GM18861 (cell line): Measurements from ENCODE around the gene R3HDM2.
A peak's percentile ranks its signal among the peaks of the same experiment; 100 is the strongest.

Experiments used
- ATAC-seq: cut with Tn5 transposase; IDR thresholded peaks from one replicate; pipeline ENCODE4 v1.9.1; 2021; ENCODE audit not compliant: unreplicated experiment

R3HDM2 gene

DNA sequence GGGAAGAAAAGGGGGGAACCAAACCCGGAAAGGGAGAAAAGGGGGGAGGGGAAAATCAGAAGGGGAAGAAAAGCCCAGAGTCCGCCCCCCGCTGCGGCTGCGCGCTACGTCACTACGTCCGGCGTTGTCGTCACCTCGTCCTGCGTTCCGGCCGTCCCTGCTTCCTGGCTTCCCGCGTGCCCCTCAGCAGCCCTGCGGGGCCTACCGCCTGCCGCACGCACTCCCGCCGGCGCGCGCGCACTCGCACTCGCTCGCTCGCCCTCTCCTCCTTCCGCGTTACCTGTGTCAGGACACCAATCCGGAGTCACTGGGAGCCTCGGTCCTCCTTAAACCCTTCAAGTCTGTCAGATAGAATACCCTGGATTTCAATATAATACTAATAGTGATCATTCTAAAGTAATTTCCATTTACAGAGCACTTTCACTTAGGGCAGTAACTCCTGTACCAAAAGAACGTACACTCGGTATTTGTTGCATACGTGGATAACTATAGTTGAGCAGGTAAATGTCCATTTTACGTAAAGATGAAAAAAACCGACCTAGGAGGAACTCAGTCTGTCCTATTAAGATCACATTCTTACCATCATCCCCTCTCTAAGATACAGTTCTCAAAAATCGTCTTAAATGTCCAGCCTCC, at the start of gene R3HDM2:
Gene R3HDM2, minus strand, starts transcription at position 113 of the 636 bp plus-strand sequence. CDS start 120,615 bp downstream, outside the sequence.
- peak; percentile 93 for ATAC-seq

DNA sequence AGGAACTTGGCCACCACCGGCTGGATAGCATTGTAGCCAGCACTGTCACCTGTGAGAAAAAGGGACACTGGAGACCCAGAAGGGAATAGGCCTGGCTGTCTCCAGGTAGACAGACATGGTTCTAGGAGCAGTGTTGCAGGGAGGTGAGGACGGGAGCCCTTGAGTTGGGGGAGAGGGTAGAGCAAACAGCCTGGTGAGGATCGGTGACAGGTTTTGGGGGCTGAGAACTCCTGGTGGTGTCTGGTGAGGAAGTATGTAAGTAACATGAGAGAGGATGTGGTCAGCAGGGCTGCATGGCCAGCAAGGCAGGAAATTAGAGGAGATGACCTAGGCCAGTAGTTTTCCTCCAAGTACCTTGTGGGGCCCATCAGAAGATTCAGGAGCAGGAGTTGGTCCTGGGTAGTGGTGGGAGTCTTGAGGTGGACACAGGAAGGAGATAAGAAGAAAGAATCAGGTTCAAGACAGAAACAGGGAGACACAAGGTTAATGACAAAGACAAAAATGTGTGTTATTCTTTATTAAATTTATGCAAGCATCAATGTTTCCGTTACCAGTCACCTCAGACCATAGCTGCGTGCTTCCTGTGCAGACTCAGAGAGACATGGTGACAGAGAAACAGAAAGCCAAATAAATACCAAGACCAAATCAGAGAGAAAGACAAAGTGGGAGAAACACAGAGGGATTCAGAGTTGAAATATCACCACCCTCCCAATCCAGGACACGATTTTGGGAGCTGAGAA, 48.7 kb upstream of the R3HDM2 start, which contains the start of gene ARHGAP9:
Gene ARHGAP9, minus strand, starts transcription at position 491 of the 740 bp plus-strand sequence. Its CDS starts 460 bp downstream, at position 31.
- peak; percentile 40 for ATAC-seq

DNA sequence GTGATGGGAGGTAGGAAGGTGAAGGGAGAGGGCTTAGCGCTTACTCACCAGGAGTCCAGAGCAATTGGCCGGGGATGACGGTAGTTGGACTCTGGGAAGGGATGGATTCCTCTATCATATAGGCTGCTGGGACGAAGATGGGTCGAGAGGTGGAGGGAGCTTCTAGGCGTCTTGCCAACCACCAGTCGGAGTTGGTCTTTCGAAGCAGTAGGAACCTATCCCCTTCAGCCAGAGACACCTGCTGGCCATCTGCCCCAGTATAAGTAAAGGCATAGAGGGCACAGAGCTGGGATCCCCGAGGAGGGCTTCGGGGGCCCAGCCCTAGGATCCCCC, 48.2 kb upstream of the R3HDM2 start:
- ATAC-seq, result no peak

DNA sequence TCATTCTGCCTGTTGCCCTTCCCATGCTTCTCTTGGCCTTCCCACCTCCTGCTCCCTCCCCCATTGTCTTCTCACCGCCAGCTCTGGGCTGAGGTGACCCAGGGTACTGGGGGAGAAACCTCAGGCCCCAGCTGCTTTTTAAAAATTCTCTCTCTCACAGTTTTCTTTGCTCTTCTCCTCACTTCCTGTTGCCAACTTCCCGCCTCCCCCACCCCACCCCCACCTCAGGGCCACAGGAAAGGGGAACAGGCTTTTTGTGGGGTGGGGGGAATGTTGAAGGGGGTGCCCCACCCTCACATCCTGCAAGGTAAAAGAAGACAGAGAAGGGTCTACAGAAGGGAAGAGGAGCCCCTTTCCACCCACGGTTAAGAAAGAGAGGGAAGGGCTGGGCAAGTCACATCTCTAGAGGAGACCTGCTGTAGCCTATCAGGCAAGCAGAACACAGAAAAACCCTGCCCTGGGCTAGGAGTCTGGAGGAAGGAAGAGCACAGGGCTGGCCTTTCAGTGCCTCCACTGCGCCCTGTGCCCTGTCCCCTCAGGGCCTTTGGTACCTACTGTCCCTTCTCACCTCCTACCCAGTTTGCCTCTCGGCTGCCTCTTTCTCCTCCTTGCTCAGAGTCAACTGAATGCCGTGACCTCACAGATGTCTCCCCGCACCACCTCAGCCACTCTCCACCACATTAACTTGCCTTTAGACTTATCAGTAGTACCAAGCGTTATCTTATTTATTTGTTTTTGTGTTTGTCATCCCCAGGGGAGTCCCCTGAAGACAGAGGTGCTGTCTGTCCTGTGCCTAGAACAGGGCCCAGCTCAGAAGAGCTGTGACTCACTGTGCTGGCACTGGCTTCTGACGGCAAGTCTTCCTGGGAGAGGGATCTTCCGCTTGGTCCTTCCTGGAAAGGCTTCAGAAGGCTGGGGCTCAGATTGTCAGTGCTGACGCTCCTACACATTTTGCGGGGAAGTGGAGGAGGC, 47.2 kb upstream of the R3HDM2 start:
- ATAC-seq, result no peak

DNA sequence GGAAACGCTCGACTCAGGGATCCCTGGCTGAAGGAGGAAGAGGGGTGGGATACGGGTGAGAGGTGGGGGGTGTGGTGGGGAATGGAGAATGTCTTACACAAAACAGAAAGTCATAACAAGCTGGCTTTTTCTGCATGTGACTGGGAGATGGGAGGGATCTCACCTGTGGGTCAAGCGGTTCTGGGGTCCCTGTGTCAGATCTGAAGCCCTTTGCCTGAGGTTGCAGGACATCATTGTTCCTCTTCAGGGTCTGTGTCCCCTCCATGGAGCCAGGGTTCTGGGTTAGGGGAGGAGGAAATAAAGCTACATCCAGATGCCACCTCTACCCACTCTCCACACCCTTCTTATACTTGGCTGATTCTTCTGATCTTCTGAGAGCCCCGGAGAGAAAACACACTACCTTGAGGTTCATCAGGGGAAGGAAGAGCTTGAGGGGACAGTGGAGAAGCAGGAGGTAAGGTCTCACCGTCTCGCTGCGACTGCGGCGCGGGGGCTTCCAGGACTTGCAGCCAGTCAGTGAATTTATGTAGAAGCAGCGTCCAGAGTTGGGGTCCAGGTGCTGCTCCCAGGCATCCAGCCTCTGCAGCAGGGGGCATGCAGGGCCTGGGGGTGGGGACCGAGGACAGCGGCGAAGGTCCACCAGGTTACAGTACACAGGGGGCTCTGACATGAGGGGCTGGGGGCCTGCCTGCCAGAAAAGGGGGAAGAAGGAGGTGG, 46.3 kb upstream of the R3HDM2 start:
- no peak for ATAC-seq

DNA sequence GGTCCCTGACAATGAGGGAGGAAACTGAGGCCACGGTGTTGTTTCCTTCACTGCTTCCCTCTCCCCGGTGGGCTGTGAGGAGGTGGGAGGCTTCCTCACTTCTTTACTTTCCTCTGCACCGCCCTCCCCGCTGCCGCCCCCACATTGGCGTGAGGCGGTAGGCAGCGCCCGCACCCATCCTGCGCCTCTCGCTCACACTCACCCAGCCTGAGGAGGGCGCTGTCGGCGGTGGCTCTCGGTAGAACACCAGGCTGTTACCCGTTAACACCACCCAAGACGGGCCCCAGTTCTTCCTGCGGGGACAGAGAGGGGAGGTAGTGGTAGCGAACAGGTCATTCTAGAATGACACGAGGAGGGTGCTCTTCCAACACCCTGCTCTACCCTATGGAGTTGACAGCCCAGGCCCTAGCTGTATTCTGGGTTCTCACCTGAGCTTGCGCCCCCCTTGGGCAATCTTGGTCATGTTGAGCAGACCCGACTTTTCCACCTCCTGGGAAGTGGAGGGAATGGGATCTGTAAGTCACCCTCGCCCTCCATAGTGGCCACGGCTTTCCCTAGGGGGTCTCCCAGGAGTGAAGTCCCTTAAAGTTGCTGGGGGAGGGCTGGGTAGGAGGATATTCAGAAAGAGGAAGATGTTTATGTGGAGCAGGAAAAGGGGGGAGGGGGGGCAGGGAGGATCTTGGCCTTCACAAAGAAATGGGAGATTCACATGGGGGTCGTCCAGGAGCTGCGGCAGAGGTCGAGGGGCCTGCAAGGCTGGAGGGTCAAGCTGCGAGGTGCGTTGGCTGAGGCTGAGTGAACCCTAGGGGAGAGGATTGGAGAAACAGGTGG, 45.5 kb upstream of the R3HDM2 start:
- no peak for ATAC-seq

DNA sequence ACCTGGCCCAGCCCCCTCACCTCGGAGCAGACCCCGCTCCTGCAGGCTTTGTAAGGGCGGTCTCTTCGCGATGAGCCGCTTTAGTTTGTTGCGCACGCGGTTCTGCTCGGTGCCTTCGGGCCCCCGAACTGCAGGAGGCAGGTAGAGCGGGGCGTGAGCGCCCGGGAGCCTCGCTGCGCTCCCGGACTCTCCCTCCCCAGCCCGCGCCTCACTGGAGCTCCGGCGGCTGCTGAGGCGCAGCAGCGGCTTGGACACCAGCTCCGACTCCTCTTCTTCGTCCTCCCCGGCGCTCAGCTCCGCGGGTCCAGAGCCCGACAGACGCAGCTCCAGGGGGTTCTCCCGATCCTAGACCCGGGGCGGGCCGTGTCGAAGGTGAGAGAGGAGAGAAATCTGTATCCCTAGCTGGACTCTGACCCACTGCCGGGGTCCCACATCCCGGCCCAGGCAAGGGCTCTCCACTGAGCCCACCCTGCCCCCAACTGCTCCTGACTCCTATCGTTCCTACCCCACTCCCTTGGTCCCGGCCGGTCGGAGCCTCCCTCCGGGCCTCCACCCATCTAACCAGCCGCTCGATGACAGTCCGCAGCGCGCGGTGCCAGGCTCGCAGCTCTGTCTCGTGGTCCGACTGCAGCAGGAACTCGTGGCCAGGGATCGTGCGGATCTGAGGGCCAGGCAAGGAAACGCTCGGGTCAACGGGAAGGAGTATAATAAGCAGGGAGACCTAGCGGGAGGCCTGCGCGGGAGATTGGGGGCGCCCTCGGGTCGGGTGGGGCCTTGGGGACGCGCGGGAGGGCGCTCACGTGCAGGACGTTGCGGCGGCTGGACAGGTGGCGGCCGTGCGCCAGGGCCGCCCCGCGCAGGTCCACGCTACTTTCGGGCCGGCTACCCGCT, 44.7 kb upstream of the R3HDM2 start:
- no peak for ATAC-seq

DNA sequence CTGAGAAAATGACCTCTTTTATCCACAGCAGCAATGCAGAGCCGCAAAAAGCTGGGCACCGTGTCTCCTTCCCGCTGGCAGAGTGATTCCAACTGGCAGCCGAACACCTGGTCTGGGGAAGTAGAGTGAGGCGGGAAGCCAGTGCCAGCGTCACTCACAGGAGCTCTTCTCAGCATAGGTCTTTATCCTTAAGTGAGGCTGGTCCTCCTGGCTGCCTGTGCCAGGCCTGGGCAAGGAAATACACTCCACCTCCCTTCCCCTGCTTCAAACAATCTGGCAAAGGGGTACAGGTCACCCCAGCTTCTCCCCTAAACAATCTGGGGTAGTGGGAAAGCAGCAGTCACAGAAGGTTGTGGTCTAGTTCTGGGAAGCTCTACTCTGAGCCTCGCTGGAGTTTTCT, 44.0 kb upstream of the R3HDM2 start:
- no peak for ATAC-seq

DNA sequence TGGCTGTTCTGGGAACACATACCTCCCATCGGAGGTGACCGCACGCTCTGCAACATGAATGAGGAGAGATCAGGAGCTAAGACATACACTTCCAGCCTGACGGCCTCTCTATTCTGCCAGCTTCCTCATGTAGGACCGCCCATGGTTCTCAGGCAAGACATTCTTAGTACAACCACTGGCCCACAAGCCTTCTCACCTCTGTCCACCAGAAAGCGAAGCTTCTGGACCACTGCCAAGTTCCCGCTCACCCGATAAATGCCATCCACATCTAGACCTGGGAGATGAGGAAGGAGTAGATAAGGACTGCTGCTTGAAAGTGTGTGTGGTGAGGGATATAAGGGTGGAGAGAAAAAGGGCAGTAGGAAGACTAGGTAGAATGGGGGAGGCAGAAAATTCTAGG, 43.6 kb upstream of the R3HDM2 start:
- ATAC-seq, result no peak

DNA sequence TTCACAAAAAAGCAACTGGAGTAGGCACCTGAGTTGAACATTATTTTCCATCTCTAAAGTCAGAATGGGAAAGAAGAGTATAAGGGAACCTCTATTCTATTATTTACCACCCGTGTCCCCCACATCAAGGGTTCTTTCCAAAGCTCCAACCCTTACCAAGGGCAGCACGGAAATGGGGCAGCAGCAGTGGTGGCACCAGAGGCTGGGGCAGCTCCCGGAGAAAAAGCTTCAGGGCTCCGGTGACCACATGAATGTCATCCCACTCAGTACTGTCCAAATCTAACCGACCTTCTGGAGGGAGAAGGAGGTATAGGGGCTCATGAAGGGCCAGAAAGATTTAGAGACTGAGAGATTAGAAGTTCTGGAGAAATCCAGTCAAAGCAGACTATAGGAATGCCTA, 43.0 kb upstream of the R3HDM2 start:
- no peak for ATAC-seq

DNA sequence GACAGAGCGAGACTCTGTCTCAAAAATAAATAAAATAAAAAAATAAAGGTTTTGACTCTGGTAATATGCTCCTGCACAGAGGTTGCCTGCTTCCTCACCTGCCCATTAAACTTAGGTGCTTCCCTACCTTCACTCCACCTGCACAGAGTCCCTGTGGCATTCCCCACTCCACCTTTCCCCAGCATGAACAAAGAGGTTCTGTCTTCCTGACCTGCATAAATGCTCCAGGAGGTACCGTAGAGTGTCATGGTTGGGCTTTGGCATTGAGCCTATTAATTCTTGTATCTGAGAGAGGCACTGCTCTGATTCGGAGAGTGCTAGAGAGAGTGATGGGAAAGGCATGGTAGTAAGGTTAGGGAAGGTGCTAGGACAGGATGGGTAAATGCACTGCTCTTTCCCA, 42.5 kb upstream of the R3HDM2 start:
- ATAC-seq, result no peak

DNA sequence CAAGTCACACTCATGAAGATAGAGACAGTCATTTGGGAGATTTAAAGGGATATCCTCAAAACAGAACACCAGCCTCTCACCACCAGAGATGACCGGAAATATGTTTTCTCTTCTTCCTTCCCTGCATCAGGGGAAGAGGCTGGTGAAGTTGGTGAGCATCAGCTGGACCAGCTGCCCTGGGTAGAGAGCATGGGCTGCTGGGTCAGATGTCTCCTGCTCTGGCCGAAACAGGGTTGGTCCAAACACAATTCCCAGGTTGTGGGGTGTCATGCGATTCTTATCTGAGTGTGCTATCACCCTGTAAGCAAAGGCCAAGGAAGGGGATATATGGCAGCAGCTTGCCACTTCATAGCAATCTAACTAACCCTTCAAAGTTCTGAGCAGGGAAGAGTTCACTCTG, 41.5 kb upstream of the R3HDM2 start:
- ATAC-seq, result no peak

DNA sequence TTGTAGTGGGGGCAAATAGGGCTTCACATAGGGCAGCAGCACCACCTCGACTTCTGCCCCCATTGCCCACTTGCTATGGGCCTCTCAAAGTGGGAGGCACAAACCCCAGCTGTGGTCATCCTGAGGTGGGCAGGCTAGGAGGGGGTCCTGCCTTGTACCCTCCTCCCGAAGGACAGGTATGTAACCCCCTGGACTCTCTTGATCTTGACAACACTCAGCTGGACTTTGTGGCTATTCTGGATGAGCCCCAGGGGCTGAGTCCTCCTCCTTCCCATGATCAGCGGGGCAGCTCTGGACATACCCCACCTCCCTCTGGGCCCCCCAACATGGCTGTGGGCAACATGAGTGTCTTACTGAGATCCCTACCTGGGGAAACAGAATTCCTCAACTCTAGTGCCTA, 40.8 kb upstream of the R3HDM2 start:
- no peak for ATAC-seq

DNA sequence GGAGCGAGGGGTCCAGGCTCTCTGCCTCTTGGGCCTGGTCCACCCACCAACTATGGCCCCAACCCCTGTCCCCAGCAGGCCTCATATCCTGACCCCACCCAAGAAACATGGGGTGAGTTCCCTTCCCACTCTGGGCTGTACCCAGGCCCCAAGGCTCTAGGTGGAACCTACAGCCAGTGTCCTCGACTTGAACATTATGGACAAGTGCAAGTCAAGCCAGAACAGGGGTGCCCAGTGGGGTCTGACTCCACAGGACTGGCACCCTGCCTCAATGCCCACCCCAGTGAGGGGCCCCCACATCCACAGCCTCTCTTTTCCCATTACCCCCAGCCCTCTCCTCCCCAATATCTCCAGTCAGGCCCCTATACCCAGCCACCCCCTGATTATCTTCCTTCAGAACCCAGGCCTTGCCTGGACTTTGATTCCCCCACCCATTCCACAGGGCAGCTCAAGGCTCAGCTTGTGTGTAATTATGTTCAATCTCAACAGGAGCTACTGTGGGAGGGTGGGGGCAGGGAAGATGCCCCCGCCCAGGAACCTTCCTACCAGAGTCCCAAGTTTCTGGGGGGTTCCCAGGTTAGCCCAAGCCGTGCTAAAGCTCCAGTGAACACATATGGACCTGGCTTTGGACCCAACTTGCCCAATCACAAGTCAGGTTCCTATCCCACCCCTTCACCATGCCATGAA, 40.3 kb upstream of the R3HDM2 start:
- ATAC-seq, result no peak

DNA sequence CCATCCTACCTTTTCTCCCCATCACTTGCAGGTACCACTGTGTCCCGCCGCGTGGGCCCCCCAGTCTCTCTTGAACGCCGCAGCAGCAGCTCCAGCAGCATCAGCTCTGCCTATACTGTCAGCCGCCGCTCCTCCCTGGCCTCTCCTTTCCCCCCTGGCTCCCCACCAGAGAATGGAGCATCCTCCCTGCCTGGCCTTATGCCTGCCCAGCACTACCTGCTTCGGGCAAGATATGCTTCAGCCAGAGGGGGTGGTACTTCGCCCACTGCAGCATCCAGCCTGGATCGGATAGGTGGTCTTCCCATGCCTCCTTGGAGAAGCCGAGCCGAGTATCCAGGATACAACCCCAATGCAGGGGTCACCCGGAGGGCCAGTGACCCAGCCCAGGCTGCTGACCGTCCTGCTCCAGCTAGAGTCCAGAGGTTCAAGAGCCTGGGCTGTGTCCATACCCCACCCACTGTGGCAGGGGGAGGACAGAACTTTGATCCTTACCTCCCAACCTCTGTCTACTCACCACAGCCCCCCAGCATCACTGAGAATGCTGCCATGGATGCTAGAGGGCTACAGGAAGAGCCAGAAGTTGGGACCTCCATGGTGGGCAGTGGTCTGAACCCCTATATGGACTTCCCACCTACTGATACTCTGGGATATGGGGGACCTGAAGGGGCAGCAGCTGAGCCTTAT, 39.6 kb upstream of the R3HDM2 start:
- ATAC-seq, result no peak

DNA sequence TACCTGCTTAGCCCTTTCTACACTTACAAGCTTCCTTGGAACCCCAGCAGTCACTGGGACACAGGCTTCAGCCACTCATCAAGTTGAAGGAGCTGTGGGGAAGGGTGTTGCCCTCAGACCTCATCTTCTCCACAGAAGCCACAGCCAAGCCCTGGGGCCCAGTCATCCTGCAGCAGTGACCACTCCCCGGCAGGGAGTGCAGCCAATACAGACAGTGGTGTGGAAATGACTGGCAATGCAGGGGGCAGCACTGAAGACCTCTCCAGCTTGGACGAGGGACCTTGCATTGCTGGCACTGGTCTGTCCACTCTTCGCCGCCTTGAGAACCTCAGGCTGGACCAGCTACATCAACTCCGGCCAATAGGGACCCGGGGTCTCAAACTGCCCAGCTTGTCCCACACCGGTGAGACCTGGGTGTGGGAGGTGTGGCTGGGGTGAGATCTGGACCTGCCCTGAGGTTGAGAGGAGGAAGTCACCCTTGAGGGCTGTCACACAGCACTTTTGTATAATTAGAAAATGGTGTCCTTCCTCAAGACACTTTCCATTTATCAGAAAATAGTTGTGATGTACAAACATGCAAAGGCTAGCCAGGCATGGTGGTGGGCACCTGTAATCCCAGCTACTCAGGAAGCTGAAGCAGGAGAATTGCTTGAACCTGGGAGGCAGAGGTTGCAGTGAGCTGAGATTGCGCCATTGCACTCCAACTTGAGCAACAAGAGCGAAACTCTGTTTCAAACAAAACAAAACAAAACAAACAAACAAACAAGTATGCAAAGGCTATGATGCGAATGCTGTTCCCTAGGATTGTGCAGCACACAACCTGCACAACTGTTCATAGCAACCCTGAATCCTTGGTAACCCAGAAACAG, 38.7 kb upstream of the R3HDM2 start:
- no peak for ATAC-seq

DNA sequence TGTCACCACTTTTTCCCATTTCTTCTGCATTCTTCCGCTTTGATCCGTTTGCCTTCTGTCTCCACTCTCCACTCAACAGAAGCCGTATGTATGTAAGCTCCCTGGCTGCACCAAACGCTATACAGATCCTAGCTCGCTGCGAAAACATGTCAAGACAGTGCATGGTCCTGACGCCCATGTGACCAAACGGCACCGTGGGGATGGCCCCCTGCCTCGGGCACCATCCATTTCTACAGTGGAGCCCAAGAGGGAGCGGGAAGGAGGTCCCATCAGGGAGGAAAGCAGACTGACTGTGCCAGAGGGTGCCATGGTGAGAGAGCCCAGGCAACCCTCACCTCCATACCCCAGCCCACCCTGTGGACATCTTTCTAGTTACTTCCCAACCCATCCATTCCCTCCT, 37.1 kb upstream of the R3HDM2 start:
- ATAC-seq, result no peak
